Testis (tissue), 2 donors: ENCODE data around the gene EFL1.

Experiments
- POLR2A ChIP-seq: fragments of 450-650 bp; IDR thresholded peaks from one replicate; pipeline ENCODE4 v1.6.1; 2017; ENCODE audit warnings: antibody characterized with exemption, mild to moderate bottlenecking, moderate library complexity
- TF ChIP-seq, protein P1 (sequence below), 3 experiments: fragments of 450-650 bp in 2 of 3; fragments of 200-600 bp in 1 of 3; sonication (generic) in 1 of 3; IDR thresholded peaks; one replicate each; pipeline ENCODE4 v1.5.1; 2016 to 2019; ENCODE audit warnings: antibody characterized with exemption in 3 of 3, mild to moderate bottlenecking in 2 of 3, moderate library complexity in 1 of 3

DNA sequence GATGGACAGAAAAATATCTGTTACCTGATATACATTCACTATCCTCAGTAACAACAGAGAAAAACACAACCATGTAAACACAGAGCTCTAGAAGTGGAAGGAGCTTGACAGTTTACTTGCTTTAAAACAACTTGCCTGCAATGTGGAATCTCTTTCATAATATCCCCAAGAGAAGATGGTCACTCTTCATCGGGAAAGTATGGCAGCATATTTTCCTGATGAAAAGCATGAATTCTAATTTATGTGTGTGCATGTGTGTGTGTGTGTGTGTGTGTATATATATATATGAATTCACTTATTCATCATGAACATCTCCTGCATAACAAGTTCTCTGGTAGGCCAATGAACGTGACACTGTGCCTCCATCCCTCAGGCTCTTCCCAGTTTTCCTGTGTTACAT is 81.2 kb downstream of the EFL1 start:
- TF ChIP-seq, protein P1, sequence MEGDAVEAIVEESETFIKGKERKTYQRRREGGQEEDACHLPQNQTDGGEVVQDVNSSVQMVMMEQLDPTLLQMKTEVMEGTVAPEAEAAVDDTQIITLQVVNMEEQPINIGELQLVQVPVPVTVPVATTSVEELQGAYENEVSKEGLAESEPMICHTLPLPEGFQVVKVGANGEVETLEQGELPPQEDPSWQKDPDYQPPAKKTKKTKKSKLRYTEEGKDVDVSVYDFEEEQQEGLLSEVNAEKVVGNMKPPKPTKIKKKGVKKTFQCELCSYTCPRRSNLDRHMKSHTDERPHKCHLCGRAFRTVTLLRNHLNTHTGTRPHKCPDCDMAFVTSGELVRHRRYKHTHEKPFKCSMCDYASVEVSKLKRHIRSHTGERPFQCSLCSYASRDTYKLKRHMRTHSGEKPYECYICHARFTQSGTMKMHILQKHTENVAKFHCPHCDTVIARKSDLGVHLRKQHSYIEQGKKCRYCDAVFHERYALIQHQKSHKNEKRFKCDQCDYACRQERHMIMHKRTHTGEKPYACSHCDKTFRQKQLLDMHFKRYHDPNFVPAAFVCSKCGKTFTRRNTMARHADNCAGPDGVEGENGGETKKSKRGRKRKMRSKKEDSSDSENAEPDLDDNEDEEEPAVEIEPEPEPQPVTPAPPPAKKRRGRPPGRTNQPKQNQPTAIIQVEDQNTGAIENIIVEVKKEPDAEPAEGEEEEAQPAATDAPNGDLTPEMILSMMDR (IDR thresholded peaks at IDR 0.05), result no peak
- no peak for TF ChIP-seq POLR2A
